ENCODE results near the gene MINDY3.

MINDY3 gene

GRCh38 chr10:15796762-15797161 is 63.5 kb downstream of the MINDY3 start (continued):
- TF ChIP-seq KLF16 (tag by site-specific recombination; IDR thresholded peaks at IDR 0.05) (no peak), ZNF654 (tag by site-specific recombination; IDR thresholded peaks at IDR 0.05; ENCODE audit: low read depth) (no peak), MZF1 (tag by site-specific recombination; IDR thresholded peaks at IDR 0.05; ENCODE audit: borderline replicate concordance) (no peak), ZNF24 (tag by site-specific recombination; IDR thresholded peaks at IDR 0.05) (0 out of 2 replicates have a peak, but pooled peaks have one; percentile 19), ZNF138 (tag by site-specific recombination; IDR thresholded peaks at IDR 0.05; ENCODE audit: borderline replicate concordance) (no peak), CTCF (tag by site-specific recombination; IDR thresholded peaks at IDR 0.05) (no peak), ZNF548 (tag by site-specific recombination; IDR thresholded peaks at IDR 0.05) (no peak), ZNF791 (tag by site-specific recombination; IDR thresholded peaks at IDR 0.05) (no peak), ZNF645 (tag by site-specific recombination; IDR thresholded peaks at IDR 0.05) (no peak), ZFP3 (tag by site-specific recombination; IDR thresholded peaks at IDR 0.05; ENCODE audit: low read depth) (no peak), ZFP69B (tag by site-specific recombination; IDR thresholded peaks at IDR 0.05) (no peak), ZNF18 (tag by site-specific recombination; IDR thresholded peaks at IDR 0.05) (no peak), SP3 (tag by site-specific recombination; IDR thresholded peaks at IDR 0.05) (no peak), ZFHX2 (tag by site-specific recombination; conservative IDR thresholded peaks at IDR 0.05) (no peak), ZNF555 (tag by site-specific recombination; conservative IDR thresholded peaks at IDR 0.05) (no peak), RBAK (tag by site-specific recombination; IDR thresholded peaks at IDR 0.05) (no peak), ZNF624 (tag by site-specific recombination; IDR thresholded peaks at IDR 0.05) (no peak), ZBTB11 (tag by site-specific recombination; conservative IDR thresholded peaks at IDR 0.05; ENCODE audit: low read depth) (no peak), ZNF701 (tag by site-specific recombination; IDR thresholded peaks at IDR 0.05) (no peak), ZNF311 (tag by site-specific recombination; IDR thresholded peaks at IDR 0.05; ENCODE audit: borderline replicate concordance) (no peak), PRDM10 (tag by site-specific recombination; IDR thresholded peaks at IDR 0.05) (no peak), ZNF274 (IDR thresholded peaks at IDR 0.05; ENCODE audit: low read length) (no peak), ZNF274 (tag by site-specific recombination; IDR thresholded peaks at IDR 0.05; ENCODE audit: borderline replicate concordance) (no peak), TSHZ1 (tag by site-specific recombination; IDR thresholded peaks at IDR 0.05; ENCODE audit: borderline replicate concordance) (peak; percentile 83)

All from HEK293 (cell line).